Fibroblast of skin of left biceps (primary cell): ENCODE measurements around the gene IFNLR1.

Source experiments
- DNase-seq, 2 experiments: peaks; one replicate each; pipeline ENCODE4 v3.0.0-alpha.2; 2013; ENCODE audit warnings: low read depth in 2 of 2

The IFNLR1 gene

GRCh38 chr1:24205345-24206082, 18.4 kb upstream of the IFNLR1 start:
- no peak for DNase-seq

- no peak for DNase-seq
Measured at GRCh38 chr1:24204116-24204515, 17.0 kb upstream of the IFNLR1 start.

- DNase-seq: no peak
Measured at GRCh38 chr1:24203404-24203803, 16.3 kb upstream of the IFNLR1 start.

GRCh38 chr1:24202987-24203386, 15.9 kb upstream of the IFNLR1 start:
- no peak for DNase-seq

GRCh38 chr1:24202556-24202955, 15.5 kb upstream of the IFNLR1 start:
- DNase-seq: no peak

- peak; percentile 64 to 66 for DNase-seq
Measured at GRCh38 chr1:24201941-24202440, 14.9 kb upstream of the IFNLR1 start.

GRCh38 chr1:24199291-24199900, 12.3 kb upstream of the IFNLR1 start:
- peak; percentile 13 to 33 for DNase-seq

- no peak for DNase-seq
Measured at GRCh38 chr1:24198766-24199165, 11.7 kb upstream of the IFNLR1 start.

- no peak for DNase-seq
Measured at GRCh38 chr1:24195874-24196273, 8.8 kb upstream of the IFNLR1 start.

GRCh38 chr1:24195136-24195535, 8.0 kb upstream of the IFNLR1 start:
- no peak for DNase-seq

GRCh38 chr1:24193046-24193445, 6.0 kb upstream of the IFNLR1 start:
- no peak for DNase-seq

GRCh38 chr1:24191860-24192259, 4.8 kb upstream of the IFNLR1 start:
- DNase-seq: no peak

- DNase-seq: no peak
Measured at GRCh38 chr1:24190983-24191461, 3.9 kb upstream of the IFNLR1 start.

- no peak for DNase-seq
Measured at GRCh38 chr1:24189528-24189927, 2.4 kb upstream of the IFNLR1 start.

- no peak for DNase-seq
Measured at GRCh38 chr1:24186711-24186992, 437 bp downstream of the IFNLR1 start.

- no peak for DNase-seq
Measured at GRCh38 chr1:24186031-24186710, 918 bp downstream of the IFNLR1 start.

- DNase-seq: no peak
Measured at GRCh38 chr1:24185076-24185475, 2.0 kb downstream of the IFNLR1 start.

- DNase-seq: no peak
Measured at GRCh38 chr1:24182061-24182460, 5.0 kb downstream of the IFNLR1 start.

GRCh38 chr1:24181619-24182018, 5.5 kb downstream of the IFNLR1 start:
- DNase-seq: no peak

GRCh38 chr1:24180676-24181075, 6.4 kb downstream of the IFNLR1 start:
- no peak for DNase-seq

GRCh38 chr1:24179251-24179840, 7.7 kb downstream of the IFNLR1 start:
- no peak for DNase-seq

GRCh38 chr1:24178407-24178806, 8.7 kb downstream of the IFNLR1 start:
- no peak for DNase-seq

- no peak for DNase-seq
Measured at GRCh38 chr1:24177161-24177560, 9.9 kb downstream of the IFNLR1 start.
